D721Med (cell line): Measurements from ENCODE around the gene PUSL1.

Source experiments
- DNase-seq: peaks from one replicate; pipeline ENCODE4 v3.0.0; 2011; ENCODE audit warnings: low spot score; ENCODE audit not compliant: insufficient read length
- FAIRE-seq: peaks from 2 replicates; lab custom pipeline; 2011; peaks lifted over from hg19 to GRCh38; lab: Jason Lieb, UNC
- TF ChIP-seq, protein P1 (sequence below): IDR thresholded peaks from 2 replicates; pipeline ENCODE4 v1.5.1; 2012; ENCODE audit warnings: mild to moderate bottlenecking, control low read depth; ENCODE audit not compliant: insufficient read depth; ENCODE audit errors: missing control alignments

PUSL1 gene

GRCh38 chr1:1325288-1326074, 17.1 kb downstream of the PUSL1 start:
- DNase-seq (no peak), FAIRE-seq (no peak)
- TF ChIP-seq, protein P1, sequence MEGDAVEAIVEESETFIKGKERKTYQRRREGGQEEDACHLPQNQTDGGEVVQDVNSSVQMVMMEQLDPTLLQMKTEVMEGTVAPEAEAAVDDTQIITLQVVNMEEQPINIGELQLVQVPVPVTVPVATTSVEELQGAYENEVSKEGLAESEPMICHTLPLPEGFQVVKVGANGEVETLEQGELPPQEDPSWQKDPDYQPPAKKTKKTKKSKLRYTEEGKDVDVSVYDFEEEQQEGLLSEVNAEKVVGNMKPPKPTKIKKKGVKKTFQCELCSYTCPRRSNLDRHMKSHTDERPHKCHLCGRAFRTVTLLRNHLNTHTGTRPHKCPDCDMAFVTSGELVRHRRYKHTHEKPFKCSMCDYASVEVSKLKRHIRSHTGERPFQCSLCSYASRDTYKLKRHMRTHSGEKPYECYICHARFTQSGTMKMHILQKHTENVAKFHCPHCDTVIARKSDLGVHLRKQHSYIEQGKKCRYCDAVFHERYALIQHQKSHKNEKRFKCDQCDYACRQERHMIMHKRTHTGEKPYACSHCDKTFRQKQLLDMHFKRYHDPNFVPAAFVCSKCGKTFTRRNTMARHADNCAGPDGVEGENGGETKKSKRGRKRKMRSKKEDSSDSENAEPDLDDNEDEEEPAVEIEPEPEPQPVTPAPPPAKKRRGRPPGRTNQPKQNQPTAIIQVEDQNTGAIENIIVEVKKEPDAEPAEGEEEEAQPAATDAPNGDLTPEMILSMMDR, result no peak

- no peak for DNase-seq
- no peak for FAIRE-seq
- TF ChIP-seq, protein P1, result no peak
These were observed 17.7 kb downstream of the PUSL1 start for GRCh38 chr1:1326075-1326605.

- no peak for DNase-seq
- TF ChIP-seq, protein P1, result no peak
- no peak for FAIRE-seq
These were observed 18.9 kb downstream of the PUSL1 start for GRCh38 chr1:1327291-1327690.

DNA sequence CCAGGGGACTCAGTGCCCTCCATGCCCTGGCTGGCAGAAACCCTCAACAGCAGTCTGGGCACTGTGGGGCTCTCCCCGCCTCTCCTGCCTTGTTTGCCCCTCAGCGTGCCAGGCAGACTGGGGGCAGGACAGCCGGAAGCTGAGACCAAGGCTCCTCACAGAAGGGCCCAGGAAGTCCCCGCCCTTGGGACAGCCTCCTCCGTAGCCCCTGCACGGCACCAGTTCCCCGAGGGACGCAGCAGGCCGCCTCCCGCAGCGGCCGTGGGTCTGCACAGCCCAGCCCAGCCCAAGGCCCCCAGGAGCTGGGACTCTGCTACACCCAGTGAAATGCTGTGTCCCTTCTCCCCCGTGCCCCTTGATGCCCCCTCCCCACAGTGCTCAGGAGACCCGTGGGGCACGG, 19.9 kb downstream of the PUSL1 start:
- TF ChIP-seq, protein P1, result no peak
- DNase-seq, result no peak
- FAIRE-seq, result no peak

DNA sequence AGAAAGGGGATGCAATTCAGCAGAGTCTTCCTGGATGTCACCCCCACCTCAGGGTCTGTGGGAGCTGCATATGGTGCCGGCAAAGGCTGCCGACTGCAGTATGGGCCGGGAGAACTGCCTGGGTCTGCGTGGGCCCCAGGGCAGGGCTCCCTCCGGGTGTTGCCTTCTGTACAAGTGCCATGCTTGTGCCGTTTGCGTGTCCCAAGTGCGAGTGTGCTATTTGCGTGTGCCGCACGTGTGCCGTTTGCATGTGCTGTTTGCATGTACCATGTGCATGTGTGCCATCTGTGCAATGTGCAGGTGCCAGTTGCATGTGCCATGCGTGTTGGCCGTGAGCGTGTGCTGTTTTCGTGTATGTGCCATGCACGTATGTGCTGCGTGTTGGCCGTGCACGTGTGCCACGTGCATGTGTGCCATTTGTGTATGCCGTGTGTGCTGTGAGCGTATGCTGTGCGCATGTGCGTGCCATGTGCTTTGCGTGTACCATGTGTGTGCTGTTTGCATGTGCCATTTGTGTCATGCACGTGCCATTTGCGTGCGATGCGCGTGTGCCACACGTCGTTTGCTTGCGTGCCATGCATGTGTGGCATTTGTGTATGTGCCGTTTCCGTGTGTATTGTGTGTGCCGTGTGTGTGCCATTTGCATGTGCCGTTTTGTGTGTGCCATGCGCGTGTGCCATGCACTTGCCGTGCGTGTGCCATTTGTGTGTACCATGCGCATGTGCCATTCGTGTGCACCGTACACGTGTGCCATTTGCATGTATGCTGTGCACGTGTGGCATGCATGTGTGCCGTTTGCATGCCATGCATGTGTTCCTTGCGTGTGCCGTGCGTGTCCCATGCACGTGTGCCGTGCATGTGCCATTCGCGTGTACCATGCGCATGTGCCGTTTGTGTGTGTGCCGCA, 21.2 kb downstream of the PUSL1 start:
- DNase-seq, result no peak
- no peak for FAIRE-seq
- TF ChIP-seq, protein P1, result no peak

DNA sequence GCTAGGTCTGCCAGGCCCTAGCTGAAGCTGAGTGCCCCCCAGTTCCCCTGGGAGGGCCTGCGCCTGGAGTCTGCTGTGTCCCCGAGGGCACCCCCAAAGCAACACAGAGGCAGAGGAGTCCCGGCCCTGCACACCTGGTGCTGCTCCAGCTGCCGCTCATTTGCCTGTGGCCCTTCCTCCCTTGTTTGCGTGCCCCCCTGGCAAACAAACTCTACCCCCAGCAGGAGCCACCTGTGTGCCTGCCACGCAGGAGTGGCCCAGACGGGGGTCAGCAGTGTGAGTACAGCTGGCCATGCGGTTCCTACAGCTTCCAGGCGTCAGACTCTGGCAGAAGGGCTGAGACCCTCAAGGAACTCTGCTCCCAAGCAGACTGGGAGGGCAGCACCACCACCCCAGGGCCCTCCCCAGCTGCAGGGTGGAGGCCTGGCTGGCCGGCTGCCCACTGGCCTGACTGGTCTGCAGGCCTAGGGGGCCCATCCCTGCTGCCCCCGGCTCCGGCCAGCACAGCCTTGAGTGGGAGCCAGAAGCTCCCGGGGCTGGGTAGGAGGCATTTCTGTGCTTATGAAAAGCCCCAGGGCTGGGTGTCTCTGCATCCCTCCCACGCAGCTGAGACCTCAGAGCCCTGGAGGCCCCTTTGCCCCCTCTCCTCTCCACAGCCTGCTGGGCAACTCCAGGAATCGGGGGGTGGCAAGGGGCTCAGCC, 22.1 kb downstream of the PUSL1 start:
- FAIRE-seq, result no peak
- TF ChIP-seq, protein P1, result no peak
- DNase-seq, result no peak
